Esophagus muscularis mucosa (tissue), 4 donors: ENCODE measurements around the gene ATP10A. TPM values are rescaled to one million over a fixed set of nuclear protein-coding genes. Genes with fewer than 3 reads are reported as not detected.
A peak's percentile ranks its signal among the peaks of the same experiment; 100 is the strongest.

Source experiments
- DNase-seq: peaks from one replicate; pipeline ENCODE4 v3.0.0-alpha.2; 2017; ENCODE audit errors: extremely low spot score
- H3K27ac ChIP-seq, 4 donors: fragments of 200-600 bp; sonication (generic); replicated peaks in 1 of 4; 1 replicate in 3 of 4; 2 replicates in 1 of 4; pipeline ENCODE4 v1.5.1; 2016 to 2019; ENCODE audit warnings: mild to moderate bottlenecking in 1 of 4
- H3K27me3 ChIP-seq, 4 donors: fragments of 200-600 bp; sonication (generic); one replicate each; pipeline versions ENCODE4 v1.5.1 to v1.6.0; 2016 to 2019
- H3K36me3 ChIP-seq, 4 donors: fragments of 200-600 bp; sonication (generic); one replicate each; pipeline ENCODE4 v1.5.1; 2016 to 2019
- H3K4me1 ChIP-seq, 4 donors: fragments of 200-600 bp; sonication (generic); one replicate each; pipeline ENCODE4 v1.5.1; 2016 to 2019
- H3K4me3 ChIP-seq, 4 donors: fragments of 200-600 bp; sonication (generic); 1 replicate in 2 of 4; 2 replicates in 2 of 4; pipeline ENCODE4 v1.5.1; 2016 to 2019; ENCODE audit warnings: mild to moderate bottlenecking in 4 of 4, moderate library complexity in 1 of 4
- H3K9me3 ChIP-seq, 4 donors: fragments of 200-600 bp; sonication (generic); 1 replicate in 3 of 4; 2 replicates in 1 of 4; pipeline ENCODE4 v1.5.1; 2016 to 2019
- CTCF ChIP-seq, 3 experiments: fragments of 200-600 bp in 2 of 3; fragments of 450-650 bp in 1 of 3; sonication (generic) in 2 of 3; IDR thresholded peaks; one replicate each; pipeline ENCODE4 v1.5.1; 2017 to 2019; ENCODE audit warnings: antibody characterized with exemption in 3 of 3, mild to moderate bottlenecking in 2 of 3, moderate library complexity in 1 of 3
- EP300 ChIP-seq: sonication (generic); formaldehyde crosslinking; IDR thresholded peaks from one replicate; pipeline ENCODE4 v1.6.1; 2017; ENCODE audit warnings: antibody characterized with exemption
- POLR2A ChIP-seq: fragments of 450-650 bp; IDR thresholded peaks from one replicate; pipeline ENCODE4 v1.6.1; 2017; ENCODE audit warnings: antibody characterized with exemption, moderate library complexity, mild to moderate bottlenecking, low read depth
- POLR2AphosphoS5 ChIP-seq, 2 donors: sonication (generic); formaldehyde crosslinking; IDR thresholded peaks; one replicate each; pipeline ENCODE4 v1.6.1; 2017; ENCODE audit warnings: antibody characterized with exemption in 2 of 2
- WGBS: methylation state at CpG from one replicate; pipeline ENCODE4 v1.1.5; 2018; 5-methylcytosine and 5-hydroxymethylcytosine counted together
- intact Hi-C: fragments of 100-400 bp; cut with DNase I; formaldehyde crosslinking; loops from one replicate; pipeline ENCODE4 v1.15.1; 2023
- total RNA-seq, 4 donors: library from RNA; depleted of rRNA; stranded (reverse); fragments of >200 nt; gene quantifications; one replicate each; pipeline versions ENCODE4 v1.1.0 to v1.2.1, GENCODE V29; 2016

ATP10A gene
- total RNA-seq, 4 donors from 2014 or later, result 23.9 to 51.9 (median 32.6) TPM

- Histone ChIP-seq H3K36me3 (peaks cover 0 to 13% (median 8%) of the 10 kb centered on the region in 4 donors), H3K27ac (peak overlapping the region in 1 of 4 donors; percentile 27), H3K27me3 (no peaks in the 10 kb centered on the region), H3K9me3 (no peaks in the 10 kb centered on the region), H3K4me3 (no peak overlapping the region), H3K4me1 (peaks cover 12 to 63% (median 61%) of the 10 kb centered on the region in 4 donors)
- intact Hi-C loops, result no loop called here
- DNase-seq, result no peak
- TF ChIP-seq POLR2A (no peak), POLR2AphosphoS5 (IDR thresholded peaks at IDR 0.05) (no peak), EP300 (no peak), CTCF (IDR thresholded peaks at IDR 0.05) (no peak)
- 88% methylated on average over 28 of the region's 28 CpGs for WGBS
Observed at GRCh38 chr15:25780479-25781255, 82.5 kb downstream of the ATP10A start.

GRCh38 chr15:25778161-25778560, 85.0 kb downstream of the ATP10A start:
- 90% methylated on average over 1 of the region's 1 CpG for WGBS
- DNase-seq, result no peak
- TF ChIP-seq CTCF (IDR thresholded peaks at IDR 0.05), result no peak
- TF ChIP-seq POLR2A, result no peak
- TF ChIP-seq POLR2AphosphoS5 (IDR thresholded peaks at IDR 0.05), result no peak
- no peak for TF ChIP-seq EP300
- peaks cover 0 to 13% (median 8%) of the 10 kb centered on the region in 4 donors for H3K36me3 ChIP-seq
- H3K4me3 ChIP-seq, result no peak overlapping the region
- peak overlapping the region; percentile 30 to 65 (median 44) for H3K27ac ChIP-seq
- intact Hi-C loops, result loop anchor here (5.0 kb wide), 1 partner anchor 36 kb away; no protein-coding TSS in a partner anchor
- no peaks in the 10 kb centered on the region for H3K9me3 ChIP-seq
- no peaks in the 10 kb centered on the region for H3K27me3 ChIP-seq
- peaks cover 12 to 54% (median 47%) of the 10 kb centered on the region in 4 donors for H3K4me1 ChIP-seq

GRCh38 chr15:25777037-25777436, 86.1 kb downstream of the ATP10A start:
- peak overlapping the region; percentile 63 to 77 (median 67) for H3K27ac ChIP-seq
- H3K9me3 ChIP-seq, result no peaks in the 10 kb centered on the region
- TF ChIP-seq POLR2AphosphoS5 (IDR thresholded peaks at IDR 0.05) (no peak), CTCF (IDR thresholded peaks at IDR 0.05) (no peak), POLR2A (no peak), EP300 (no peak)
- peaks cover 12 to 52% (median 43%) of the 10 kb centered on the region in 4 donors for H3K4me1 ChIP-seq
- no peak overlapping the region for H3K4me3 ChIP-seq
- H3K27me3 ChIP-seq, result no peaks in the 10 kb centered on the region
- intact Hi-C loops, result loop anchor here (5.0 kb wide), 1 partner anchor 35 kb away; no protein-coding TSS in a partner anchor
- no peak for DNase-seq
- 80% methylated on average over 8 of the region's 11 CpGs for whole genome bisulfite sequencing
- peaks cover 0 to 13% (median 8%) of the 10 kb centered on the region in 4 donors for H3K36me3 ChIP-seq

- intact Hi-C loops, result loop anchor here (5.0 kb wide), 1 partner anchor 34 kb away; no protein-coding TSS in a partner anchor
- H3K4me1 ChIP-seq, result peaks cover 12 to 54% (median 50%) of the 10 kb centered on the region in 4 donors
- peaks cover 0 to 13% (median 8%) of the 10 kb centered on the region in 4 donors for H3K36me3 ChIP-seq
- TF ChIP-seq EP300 (no peak), POLR2AphosphoS5 (IDR thresholded peaks at IDR 0.05) (no peak), CTCF (IDR thresholded peaks at IDR 0.05) (no peak)
- H3K9me3 ChIP-seq, result no peaks in the 10 kb centered on the region
- no peaks in the 10 kb centered on the region for H3K27me3 ChIP-seq
- H3K27ac ChIP-seq, result peak overlapping the region; percentile 63 to 77 (median 67)
- WGBS, result 78% methylated on average over 15 of the region's 15 CpGs
- no peak for DNase-seq
- H3K4me3 ChIP-seq, result no peak overlapping the region
Observed at GRCh38 chr15:25776071-25776746, 86.9 kb downstream of the ATP10A start.
